Endothelial cell of umbilical vein (primary cell): ENCODE results near the gene TRPM7. TPM values are rescaled to one million over a fixed set of nuclear protein-coding genes. Genes with fewer than 3 reads are reported as not detected.

Experiments used
- BruUV-seq: library from RNA; stranded (reverse); fragments of 400-500 nt; replicated peaks from 2 replicates; lab custom pipeline; 2021; lab: Mats Ljungman, UMichigan
- CTCF ChIA-PET: fragments of 300-600, 350-600 bp; sonication (Branson Sonifier 250); formaldehyde crosslinking; loops from one replicate; lab custom pipeline; 2021; ENCODE audit warnings: antibody characterized with exemption, inconsistent platforms; lab: Charles Lee
- POLR2A ChIA-PET: fragments of 300-600, 350-600 bp; sonication (Branson Sonifier 250); formaldehyde crosslinking; loops from one replicate; lab custom pipeline; 2021; ENCODE audit warnings: antibody characterized with exemption, inconsistent platforms; lab: Charles Lee
- DNase-seq: peaks from one replicate; pipeline ENCODE4 v3.0.0-alpha.2; 2011; ENCODE audit warnings: low read depth, low spot score
- FAIRE-seq: peaks from 2 replicates; lab custom pipeline; 2011; peaks lifted over from hg19 to GRCh38; lab: Jason Lieb, UNC
- H2AFZ ChIP-seq: 2 replicates; pipeline ENCODE4 v1.6.0; 2012; ENCODE audit warnings: low read depth, low read length, control low read depth, inconsistent platforms
- H3K27ac ChIP-seq: 2 replicates; pipeline ENCODE4 v1.5.1; 2011; ENCODE audit warnings: low read depth, mild to moderate bottlenecking, control low read depth, low read length, moderate library complexity; ENCODE audit not compliant: insufficient read depth
- H3K27me3 ChIP-seq, 2 experiments: 2 replicates each; pipeline versions ENCODE4 v1.6.0 to v1.6.1; 2011; ENCODE audit warnings: low read length in 2 of 2, mixed read lengths in 1 of 2; ENCODE audit not compliant: control insufficient read depth in 2 of 2, insufficient read depth in 2 of 2
- H3K36me3 ChIP-seq, 2 experiments: 2 replicates in 1 of 2; 3 replicates in 1 of 2; pipeline ENCODE4 v1.5.1; 2011; ENCODE audit warnings: low read length in 2 of 2, mild to moderate bottlenecking in 1 of 2, moderate library complexity in 1 of 2; ENCODE audit not compliant: control insufficient read depth in 2 of 2, insufficient read depth in 2 of 2; ENCODE audit errors: extremely low read depth in 1 of 2
- H3K4me1 ChIP-seq: 3 replicates; pipeline ENCODE4 v1.5.1; 2011; ENCODE audit warnings: mild to moderate bottlenecking, low read length; ENCODE audit not compliant: control insufficient read depth, insufficient read depth; ENCODE audit errors: extremely low read depth
- H3K4me2 ChIP-seq: 2 replicates; pipeline ENCODE4 v1.6.1; 2011; ENCODE audit warnings: low read length, control low read depth, mixed read lengths; ENCODE audit not compliant: insufficient read depth
- H3K4me3 ChIP-seq, 3 experiments: fragments of 200-600 bp in 1 of 3; sonication (generic), shearing (Covaris generic) in 1 of 3; replicated peaks in 1 of 3; 2 replicates each; pipeline ENCODE4 v1.5.1; 2011 to 2016; ENCODE audit warnings: control low read depth in 3 of 3, low read length in 3 of 3, mild to moderate bottlenecking in 2 of 3, inconsistent platforms in 1 of 3, low read depth in 1 of 3, moderate library complexity in 1 of 3; ENCODE audit not compliant: insufficient read depth in 1 of 3
- H3K79me2 ChIP-seq: 2 replicates; pipeline ENCODE4 v1.6.0; 2012; ENCODE audit warnings: low read length, inconsistent platforms; ENCODE audit not compliant: control insufficient read depth, insufficient read depth
- H3K9ac ChIP-seq: replicated peaks from 2 replicates; pipeline ENCODE3; 2011; ENCODE audit warnings: low read length, control low read depth; ENCODE audit not compliant: insufficient read depth; ENCODE audit errors: extremely low read depth
- H3K9me1 ChIP-seq: replicated peaks from 3 replicates; pipeline ENCODE4 v1.6.0; 2011; ENCODE audit warnings: mild to moderate bottlenecking, low read length; ENCODE audit not compliant: control insufficient read depth, insufficient read depth; ENCODE audit errors: extremely low read depth
- H3K9me3 ChIP-seq: replicated peaks from 2 replicates; pipeline ENCODE4 v1.5.1; 2012; ENCODE audit warnings: low read length, inconsistent platforms; ENCODE audit not compliant: control insufficient read depth, insufficient read depth
- H4K20me1 ChIP-seq: replicated peaks from 2 replicates; pipeline ENCODE3; 2011; ENCODE audit warnings: mild to moderate bottlenecking, low read length; ENCODE audit not compliant: control insufficient read depth, insufficient read depth; ENCODE audit errors: extremely low read depth
- EZH2 ChIP-seq: IDR thresholded peaks from 2 replicates; pipeline ENCODE4 v1.6.1; 2012; ENCODE audit warnings: borderline replicate concordance, low read depth, mild to moderate bottlenecking, moderate library complexity, low read length, inconsistent platforms; ENCODE audit not compliant: severe bottlenecking
- FOS ChIP-seq: IDR thresholded peaks from 2 replicates; pipeline ENCODE4 v1.6.1; 2011; ENCODE audit warnings: mild to moderate bottlenecking, low read length, moderate library complexity, borderline replicate concordance; ENCODE audit not compliant: insufficient read depth
- GATA2 ChIP-seq: IDR thresholded peaks from 2 replicates; pipeline ENCODE4 v1.7.0; 2011; ENCODE audit warnings: low read depth, mild to moderate bottlenecking, moderate library complexity, mixed read lengths, low read length; ENCODE audit not compliant: insufficient read length, insufficient read depth
- JUN ChIP-seq: IDR thresholded peaks from 2 replicates; pipeline ENCODE4 v1.6.1; 2011; ENCODE audit warnings: borderline replicate concordance, low read depth; ENCODE audit not compliant: insufficient read length, insufficient read depth
- MYC ChIP-seq: IDR thresholded peaks from one replicate; pipeline ENCODE4 v1.6.1; 2011; ENCODE audit warnings: mild to moderate bottlenecking, low read depth, low read length
- POLR2A ChIP-seq: IDR thresholded peaks from 2 replicates; pipeline ENCODE4 v1.6.1; 2012; ENCODE audit warnings: low read depth, mild to moderate bottlenecking, control low read depth, low read length
- POLR2AphosphoS5 ChIP-seq: IDR thresholded peaks from 2 replicates; pipeline ENCODE4 v1.6.1; 2012; ENCODE audit warnings: low read depth, mild to moderate bottlenecking, control low read depth, low read length, moderate library complexity; ENCODE audit not compliant: insufficient read depth
- dilution Hi-C: fragments of 300-500 bp; cut with MboI; formaldehyde crosslinking; loops from one replicate; pipeline ENCODE4 v1.15.0; 2019; ENCODE audit warnings: low sequenced_read_pairs; ENCODE audit not compliant: extremely low pct_ligation_motif_present
- intact Hi-C: fragments of 100-400 bp; cut with micrococcal nuclease; formaldehyde crosslinking; loops from one replicate; pipeline ENCODE4 v1.10.0; 2022
- polyA plus RNA-seq, 4 experiments: library from polyadenylated mRNA; depleted of rRNA in 3 of 4; stranded (reverse) in 3 of 4; unstranded in 1 of 4; fragments of >200 nt; gene quantifications; 2 replicates each; pipeline versions ENCODE4 v1.2.1 to v1.2.3, GENCODE V29; 2011 to 2012; ENCODE audit warnings: missing spikeins in 1 of 4
- total RNA-seq: library from RNA; stranded (reverse); gene quantifications from 2 replicates; pipeline ENCODE4 v1.2.3, GENCODE V29; 2021
- TF ChIP-seq, protein P1 (sequence below), 2 donors: IDR thresholded peaks; 1 replicate in 1 of 2; 2 replicates in 1 of 2; pipeline ENCODE4 v1.5.1; 2011; ENCODE audit warnings: low read length in 2 of 2, mild to moderate bottlenecking in 2 of 2, moderate library complexity in 2 of 2, control low read depth in 1 of 2, inconsistent platforms in 1 of 2, low read depth in 1 of 2; ENCODE audit not compliant: insufficient read depth in 1 of 2; ENCODE audit errors: extremely low read depth in 1 of 2
- TF ChIP-seq, protein P2 (sequence below): IDR thresholded peaks from 2 replicates; pipeline ENCODE4 v1.6.1; 2011; ENCODE audit not compliant: insufficient read depth, insufficient read length

TRPM7 gene
- total and polyA plus RNA-seq, 2 donors (not counting 3 experiments of a cell fraction or from before 2014, with no cell fraction given) = 6.4 to 34.8 TPM

DNA sequence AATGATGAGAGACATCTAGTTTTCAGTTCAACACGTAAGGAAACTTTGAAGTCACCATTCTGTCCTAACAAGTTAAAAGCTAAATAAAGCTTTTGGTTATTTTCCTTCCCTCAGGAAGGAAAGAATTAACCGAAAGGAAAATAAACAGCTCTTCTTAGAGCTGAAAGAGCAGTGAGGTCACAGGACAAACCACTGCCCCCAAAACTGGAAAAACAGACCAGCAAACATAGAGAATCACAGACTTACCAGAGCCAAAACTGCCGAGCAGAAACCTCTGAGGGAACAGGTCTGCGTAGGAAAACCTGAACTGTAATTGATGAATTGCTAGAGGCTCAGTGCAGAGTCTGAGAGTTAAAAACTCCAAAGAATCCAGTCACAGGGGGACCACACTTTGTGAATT lies 154.8 kb downstream of the TRPM7 start:
- dilution Hi-C loops = no loop called here
- ChIA-PET POLR2A (no interaction called here), CTCF (interaction anchor here (1.0 kb wide), 1 partner anchor 16 kb away, joined by 3 read pairs; no protein-coding TSS in a partner anchor)
- peak overlapping the region; percentile 12 for H3K4me2 ChIP-seq
- no peaks in the 10 kb centered on the region for H3K79me2 ChIP-seq
- H3K9me1 ChIP-seq = no peaks in the 10 kb centered on the region
- H3K9ac ChIP-seq = no peak overlapping the region
- H3K9me3 ChIP-seq = no peaks in the 10 kb centered on the region
- H3K36me3 ChIP-seq = no peaks in the 10 kb centered on the region
- BruUV-seq = no TSS peak
- H3K4me3 ChIP-seq = no peak overlapping the region
- no peaks in the 10 kb centered on the region for H3K27me3 ChIP-seq
- TF ChIP-seq, protein P1, sequence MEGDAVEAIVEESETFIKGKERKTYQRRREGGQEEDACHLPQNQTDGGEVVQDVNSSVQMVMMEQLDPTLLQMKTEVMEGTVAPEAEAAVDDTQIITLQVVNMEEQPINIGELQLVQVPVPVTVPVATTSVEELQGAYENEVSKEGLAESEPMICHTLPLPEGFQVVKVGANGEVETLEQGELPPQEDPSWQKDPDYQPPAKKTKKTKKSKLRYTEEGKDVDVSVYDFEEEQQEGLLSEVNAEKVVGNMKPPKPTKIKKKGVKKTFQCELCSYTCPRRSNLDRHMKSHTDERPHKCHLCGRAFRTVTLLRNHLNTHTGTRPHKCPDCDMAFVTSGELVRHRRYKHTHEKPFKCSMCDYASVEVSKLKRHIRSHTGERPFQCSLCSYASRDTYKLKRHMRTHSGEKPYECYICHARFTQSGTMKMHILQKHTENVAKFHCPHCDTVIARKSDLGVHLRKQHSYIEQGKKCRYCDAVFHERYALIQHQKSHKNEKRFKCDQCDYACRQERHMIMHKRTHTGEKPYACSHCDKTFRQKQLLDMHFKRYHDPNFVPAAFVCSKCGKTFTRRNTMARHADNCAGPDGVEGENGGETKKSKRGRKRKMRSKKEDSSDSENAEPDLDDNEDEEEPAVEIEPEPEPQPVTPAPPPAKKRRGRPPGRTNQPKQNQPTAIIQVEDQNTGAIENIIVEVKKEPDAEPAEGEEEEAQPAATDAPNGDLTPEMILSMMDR (IDR thresholded peaks at IDR 0.05; ENCODE audit: extremely low read depth in 1 of 2, insufficient read depth in 1 of 2, low read depth in 1 of 2, low read length in 2 of 2) = no peak
- TF ChIP-seq POLR2A = no peak
- no peak for TF ChIP-seq JUN
- no peak for TF ChIP-seq MYC
- FAIRE-seq = no peak
- H2AFZ ChIP-seq = peak overlapping the region; percentile 10
- no peak overlapping the region for H3K27ac ChIP-seq
- no peaks in the 10 kb centered on the region for H3K4me1 ChIP-seq
- DNase-seq = peak; percentile 33
- H4K20me1 ChIP-seq = no peaks in the 10 kb centered on the region
- intact Hi-C loops = no loop called here

DNA sequence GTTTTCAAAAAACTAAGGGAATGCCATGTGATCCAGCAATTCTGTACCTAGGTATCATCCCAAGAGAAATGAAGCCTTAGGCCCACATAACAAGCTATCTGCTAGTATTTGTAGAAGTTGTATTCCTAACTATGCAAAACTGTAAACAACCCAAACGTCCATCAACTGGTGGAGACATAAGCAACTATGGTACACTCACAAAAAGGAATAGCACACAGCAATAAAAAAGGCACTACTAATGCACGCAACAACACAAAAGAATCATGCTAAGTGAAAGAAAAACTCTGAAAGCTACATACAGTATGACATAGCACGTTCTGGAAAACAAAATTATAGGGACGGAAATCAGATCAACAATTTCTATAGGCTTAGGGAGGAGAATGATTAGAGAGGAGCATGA lies 155.4 kb downstream of the TRPM7 start:
- ChIA-PET POLR2A (no interaction called here), CTCF (interaction anchor here (1.0 kb wide), 1 partner anchor 15 kb away, joined by 3 read pairs; no protein-coding TSS in a partner anchor)
- dilution Hi-C loops = no loop called here
- Histone ChIP-seq H3K79me2 (no peaks in the 10 kb centered on the region), H3K4me2 (peak overlapping the region; percentile 12), H3K27me3 (no peaks in the 10 kb centered on the region), H3K27ac (no peak overlapping the region), H2AFZ (no peak overlapping the region), H3K4me3 (no peak overlapping the region), H3K36me3 (no peaks in the 10 kb centered on the region), H3K9me1 (no peaks in the 10 kb centered on the region), H3K9ac (no peak overlapping the region), H4K20me1 (no peaks in the 10 kb centered on the region), H3K4me1 (no peaks in the 10 kb centered on the region), H3K9me3 (no peaks in the 10 kb centered on the region)
- no peak for DNase-seq
- TF ChIP-seq, protein P1 (IDR thresholded peaks at IDR 0.05; ENCODE audit: extremely low read depth in 1 of 2, insufficient read depth in 1 of 2, low read depth in 1 of 2, low read length in 2 of 2) = no peak
- no peak for TF ChIP-seq JUN
- TF ChIP-seq EZH2 = no peak
- TF ChIP-seq FOS = no peak
- no peak for TF ChIP-seq GATA2
- no peak for TF ChIP-seq POLR2AphosphoS5
- no peak for TF ChIP-seq MYC
- TF ChIP-seq, protein P2, sequence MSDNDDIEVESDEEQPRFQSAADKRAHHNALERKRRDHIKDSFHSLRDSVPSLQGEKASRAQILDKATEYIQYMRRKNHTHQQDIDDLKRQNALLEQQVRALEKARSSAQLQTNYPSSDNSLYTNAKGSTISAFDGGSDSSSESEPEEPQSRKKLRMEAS = no peak
- no peak for TF ChIP-seq POLR2A
- intact Hi-C loops = no loop called here
- no peak for FAIRE-seq
- no TSS peak for BruUV-seq
